Embryonic facial prominence (tissue), 1 donor: ENCODE results near the gene RPTOR.

Experiments
- DNase-seq: peaks from one replicate; pipeline ENCODE4 v3.0.0-alpha.2; 2016; ENCODE audit errors: extremely low spot score

RPTOR gene

GRCh38 chr17:80998748-80999535 is 454.3 kb downstream of the RPTOR start:
- no peak for DNase-seq

- DNase-seq: no peak
Measured at GRCh38 chr17:80999536-81000333, 455.1 kb downstream of the RPTOR start.

- no peak for DNase-seq
Measured at GRCh38 chr17:81000334-81000630, 455.6 kb downstream of the RPTOR start.

GRCh38 chr17:81000631-81001357 is 456.2 kb downstream of the RPTOR start:
- DNase-seq: no peak

GRCh38 chr17:81002013-81002384 is 457.4 kb downstream of the RPTOR start:
- DNase-seq: no peak

- DNase-seq: no peak
Measured at GRCh38 chr17:81002409-81003361, 458.0 kb downstream of the RPTOR start.

- DNase-seq: no peak
Measured at GRCh38 chr17:81003711-81004475, 459.3 kb downstream of the RPTOR start.

GRCh38 chr17:81006891-81007290 is 462.3 kb downstream of the RPTOR start:
- no peak for DNase-seq

GRCh38 chr17:81008140-81008539 is 463.5 kb downstream of the RPTOR start:
- DNase-seq: no peak

- no peak for DNase-seq
Measured at GRCh38 chr17:81009136-81009535, 464.5 kb downstream of the RPTOR start.

- DNase-seq: no peak
Measured at GRCh38 chr17:81010935-81011334, 466.3 kb downstream of the RPTOR start.

- no peak for DNase-seq
Measured at GRCh38 chr17:81011951-81012350, 467.3 kb downstream of the RPTOR start.

GRCh38 chr17:81012574-81013447 is 468.2 kb downstream of the RPTOR start:
- no peak for DNase-seq

GRCh38 chr17:81013642-81014041 is 469.0 kb downstream of the RPTOR start:
- no peak for DNase-seq

GRCh38 chr17:81015136-81015535 is 470.5 kb downstream of the RPTOR start:
- DNase-seq: no peak
